ENCODE data around the gene SPOCK3.

Gene SPOCK3

GRCh38 chr4:167119392-167119791 is 114.9 kb downstream of the SPOCK3 start:
- DNase-seq, result no peak
- TF ChIP-seq EZH2 (IDR thresholded peaks at IDR 0.05; ENCODE audit: borderline replicate concordance, low read depth, low read length, severe bottlenecking) (no peak), CTCF (IDR thresholded peaks at IDR 0.05; ENCODE audit: borderline replicate concordance, extremely low read depth, low read length, poor library complexity, severe bottlenecking) (no peak)
- H3K4me2 ChIP-seq (ENCODE audit: insufficient read depth, low read length), result no peak overlapping the region
- H3K36me3 ChIP-seq (ENCODE audit: insufficient read depth, low read length), result no peaks in the 10 kb centered on the region
- H3K9me3 ChIP-seq (ENCODE audit: insufficient read depth, low read length, severe bottlenecking), result no peaks in the 10 kb centered on the region
- no peak overlapping the region for H3K9ac ChIP-seq (ENCODE audit: low read depth, low read length)
- no peaks in the 10 kb centered on the region for H4K20me1 ChIP-seq (ENCODE audit: insufficient read depth, low read length)
- H2AFZ ChIP-seq (ENCODE audit: low read depth, low read length), result no peak overlapping the region
- no peak overlapping the region for H3K4me3 ChIP-seq (ENCODE audit: low read depth in 1 of 2, low read length in 2 of 2)
- H3K27ac ChIP-seq (ENCODE audit: low read length), result no peak overlapping the region
- H3K4me1 ChIP-seq (ENCODE audit: insufficient read depth, low read length), result no peaks in the 10 kb centered on the region
- no peak for ATAC-seq (ENCODE audit: insufficient read depth, low read depth)
- H3K27me3 ChIP-seq (ENCODE audit: insufficient read depth, low read length, poor library complexity), result no peaks in the 10 kb centered on the region
- no peaks in the 10 kb centered on the region for H3K79me2 ChIP-seq (ENCODE audit: insufficient read depth, low read length)

GRCh38 chr4:167117273-167117672 is 117.0 kb downstream of the SPOCK3 start:
- Histone ChIP-seq H3K9me3 (ENCODE audit: insufficient read depth, low read length, severe bottlenecking) (no peaks in the 10 kb centered on the region), H3K9ac (ENCODE audit: low read depth, low read length) (no peak overlapping the region), H3K4me2 (ENCODE audit: insufficient read depth, low read length) (no peak overlapping the region), H3K36me3 (ENCODE audit: insufficient read depth, low read length) (no peaks in the 10 kb centered on the region), H4K20me1 (ENCODE audit: insufficient read depth, low read length) (no peaks in the 10 kb centered on the region), H3K4me1 (ENCODE audit: insufficient read depth, low read length) (no peaks in the 10 kb centered on the region), H3K27ac (ENCODE audit: low read length) (no peak overlapping the region), H3K4me3 (ENCODE audit: low read depth in 1 of 2, low read length in 2 of 2) (no peak overlapping the region), H3K79me2 (ENCODE audit: insufficient read depth, low read length) (no peaks in the 10 kb centered on the region), H3K27me3 (ENCODE audit: insufficient read depth, low read length, poor library complexity) (no peaks in the 10 kb centered on the region), H2AFZ (ENCODE audit: low read depth, low read length) (no peak overlapping the region)
- TF ChIP-seq CTCF (IDR thresholded peaks at IDR 0.05; ENCODE audit: borderline replicate concordance, extremely low read depth, low read length, poor library complexity, severe bottlenecking) (no peak), EZH2 (IDR thresholded peaks at IDR 0.05; ENCODE audit: borderline replicate concordance, low read depth, low read length, severe bottlenecking) (no peak)
- ATAC-seq (ENCODE audit: insufficient read depth, low read depth) (no peak), DNase-seq (no peak)

- Histone ChIP-seq H3K27me3 (ENCODE audit: insufficient read depth, low read length, poor library complexity) (no peaks in the 10 kb centered on the region), H3K9me3 (ENCODE audit: insufficient read depth, low read length, severe bottlenecking) (no peaks in the 10 kb centered on the region), H3K36me3 (ENCODE audit: insufficient read depth, low read length) (no peaks in the 10 kb centered on the region), H3K27ac (ENCODE audit: low read length) (no peak overlapping the region), H3K4me2 (ENCODE audit: insufficient read depth, low read length) (no peak overlapping the region), H2AFZ (ENCODE audit: low read depth, low read length) (no peak overlapping the region), H3K4me1 (ENCODE audit: insufficient read depth, low read length) (no peaks in the 10 kb centered on the region), H3K9ac (ENCODE audit: low read depth, low read length) (no peak overlapping the region), H3K4me3 (ENCODE audit: low read depth in 1 of 2, low read length in 2 of 2) (no peak overlapping the region), H4K20me1 (ENCODE audit: insufficient read depth, low read length) (no peaks in the 10 kb centered on the region), H3K79me2 (ENCODE audit: insufficient read depth, low read length) (no peaks in the 10 kb centered on the region)
- DNase-seq (no peak), ATAC-seq (ENCODE audit: insufficient read depth, low read depth) (no peak)
- TF ChIP-seq CTCF (IDR thresholded peaks at IDR 0.05; ENCODE audit: borderline replicate concordance, extremely low read depth, low read length, poor library complexity, severe bottlenecking) (no peak), EZH2 (IDR thresholded peaks at IDR 0.05; ENCODE audit: borderline replicate concordance, low read depth, low read length, severe bottlenecking) (no peak)
Observed at GRCh38 chr4:167114416-167114971, 119.8 kb downstream of the SPOCK3 start.

GRCh38 chr4:167111622-167112021 is 122.7 kb downstream of the SPOCK3 start:
- Histone ChIP-seq H3K9ac (ENCODE audit: low read depth, low read length) (no peak overlapping the region), H3K4me3 (ENCODE audit: low read depth in 1 of 2, low read length in 2 of 2) (no peak overlapping the region), H3K79me2 (ENCODE audit: insufficient read depth, low read length) (no peaks in the 10 kb centered on the region), H3K27me3 (ENCODE audit: insufficient read depth, low read length, poor library complexity) (no peaks in the 10 kb centered on the region), H3K36me3 (ENCODE audit: insufficient read depth, low read length) (no peaks in the 10 kb centered on the region), H3K9me3 (ENCODE audit: insufficient read depth, low read length, severe bottlenecking) (no peaks in the 10 kb centered on the region), H2AFZ (ENCODE audit: low read depth, low read length) (no peak overlapping the region), H3K4me1 (ENCODE audit: insufficient read depth, low read length) (no peaks in the 10 kb centered on the region), H4K20me1 (ENCODE audit: insufficient read depth, low read length) (no peaks in the 10 kb centered on the region), H3K27ac (ENCODE audit: low read length) (no peak overlapping the region), H3K4me2 (ENCODE audit: insufficient read depth, low read length) (no peak overlapping the region)
- DNase-seq (no peak), ATAC-seq (ENCODE audit: insufficient read depth, low read depth) (no peak)
- no peak for TF ChIP-seq EZH2 (IDR thresholded peaks at IDR 0.05; ENCODE audit: borderline replicate concordance, low read depth, low read length, severe bottlenecking)
- no peak for TF ChIP-seq CTCF (IDR thresholded peaks at IDR 0.05; ENCODE audit: borderline replicate concordance, extremely low read depth, low read length, poor library complexity, severe bottlenecking)

All from DND-41 (cell line).